Astrocyte of the spinal cord (primary cell): Measurements from ENCODE around the gene PDE7B.

ENCODE experiments used
- DNase-seq: peaks from one replicate; pipeline ENCODE4 v3.0.0; 2011; ENCODE audit warnings: low read depth, low spot score
- H3K4me3 ChIP-seq: 2 replicates; pipeline ENCODE4 v1.5.1; 2011; ENCODE audit warnings: low read depth, mild to moderate bottlenecking, low read length, moderate library complexity
- CTCF ChIP-seq: IDR thresholded peaks from 2 replicates; pipeline ENCODE4 v1.5.1; 2012; ENCODE audit warnings: low read depth, mild to moderate bottlenecking, low read length, inconsistent platforms
- in situ Hi-C: cut with HindIII; loops from 2 replicates; pipeline ENCODE4 v1.10.0; 2017; ENCODE audit warnings: low sequenced_read_pairs

PDE7B gene

DNA sequence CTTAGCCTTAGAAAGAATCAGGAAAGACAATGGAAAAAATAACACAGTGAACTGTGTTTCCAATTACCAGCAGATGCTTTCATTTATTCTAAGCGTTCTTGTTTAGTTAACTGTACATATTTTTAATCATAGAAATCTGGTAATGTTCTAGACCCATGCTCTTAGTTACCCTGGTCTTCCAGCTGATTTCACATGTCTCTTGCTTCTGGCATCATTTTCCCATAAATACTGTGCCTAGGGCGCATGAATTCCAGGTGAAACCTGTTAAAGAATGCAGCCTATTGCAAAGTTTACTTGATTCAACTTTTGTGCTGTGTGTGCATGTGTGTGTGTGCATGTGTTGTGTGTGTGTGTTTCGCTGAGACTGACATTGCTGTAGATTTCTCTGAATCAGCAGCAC, 178.6 kb downstream of the PDE7B start:
- in situ Hi-C loops: no loop called here
- TF ChIP-seq CTCF: no peak
- no peak for DNase-seq
- no peak overlapping the region for H3K4me3 ChIP-seq

DNA sequence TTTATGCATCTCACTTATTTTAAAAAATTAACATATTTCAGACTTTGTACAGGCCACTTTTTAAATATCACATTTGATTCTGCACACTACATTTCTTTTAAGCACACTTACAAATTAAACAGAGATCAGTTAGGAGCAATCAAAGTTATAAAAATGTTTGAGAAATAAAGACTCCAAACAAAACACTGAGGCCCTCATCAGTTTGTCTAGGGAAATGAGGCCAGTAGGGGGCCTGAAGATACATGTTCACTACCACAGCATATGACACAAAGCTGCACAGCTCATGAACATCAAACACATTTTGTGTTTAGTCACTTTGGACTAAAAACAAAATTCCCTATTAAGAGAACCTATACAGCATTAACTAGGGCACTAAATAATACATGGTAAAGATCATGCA, 180.5 kb downstream of the PDE7B start:
- in situ Hi-C loops: no loop called here
- DNase-seq: peak; percentile 69
- H3K4me3 ChIP-seq: no peak overlapping the region
- TF ChIP-seq CTCF: peak; percentile 73

DNA sequence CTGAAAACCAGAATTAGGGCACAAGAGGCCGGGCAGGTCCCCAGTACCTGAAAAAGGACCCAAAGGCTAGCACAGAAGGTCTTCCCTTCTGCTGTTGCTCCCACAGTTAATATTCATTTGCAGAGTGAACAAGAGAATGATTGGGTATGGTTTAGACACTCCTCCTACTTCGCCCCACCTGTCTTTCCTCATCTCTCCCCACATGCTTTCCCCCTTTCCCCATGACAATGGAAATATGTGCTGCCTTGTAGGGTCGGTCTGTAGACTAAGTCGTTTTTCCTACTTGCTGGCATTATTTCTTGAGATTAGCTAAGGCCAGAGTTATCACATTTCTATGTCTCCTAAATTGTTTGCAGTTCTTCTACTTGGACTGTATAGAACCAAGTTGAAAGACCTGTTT, 181.9 kb downstream of the PDE7B start:
- H3K4me3 ChIP-seq: no peak overlapping the region
- no peak for TF ChIP-seq CTCF
- in situ Hi-C loops: no loop called here
- no peak for DNase-seq

GRCh38 chr6:136034422-136034821, 182.9 kb downstream of the PDE7B start:
- in situ Hi-C loops: no loop called here
- DNase-seq: no peak
- no peak for TF ChIP-seq CTCF
- H3K4me3 ChIP-seq: no peak overlapping the region

DNA sequence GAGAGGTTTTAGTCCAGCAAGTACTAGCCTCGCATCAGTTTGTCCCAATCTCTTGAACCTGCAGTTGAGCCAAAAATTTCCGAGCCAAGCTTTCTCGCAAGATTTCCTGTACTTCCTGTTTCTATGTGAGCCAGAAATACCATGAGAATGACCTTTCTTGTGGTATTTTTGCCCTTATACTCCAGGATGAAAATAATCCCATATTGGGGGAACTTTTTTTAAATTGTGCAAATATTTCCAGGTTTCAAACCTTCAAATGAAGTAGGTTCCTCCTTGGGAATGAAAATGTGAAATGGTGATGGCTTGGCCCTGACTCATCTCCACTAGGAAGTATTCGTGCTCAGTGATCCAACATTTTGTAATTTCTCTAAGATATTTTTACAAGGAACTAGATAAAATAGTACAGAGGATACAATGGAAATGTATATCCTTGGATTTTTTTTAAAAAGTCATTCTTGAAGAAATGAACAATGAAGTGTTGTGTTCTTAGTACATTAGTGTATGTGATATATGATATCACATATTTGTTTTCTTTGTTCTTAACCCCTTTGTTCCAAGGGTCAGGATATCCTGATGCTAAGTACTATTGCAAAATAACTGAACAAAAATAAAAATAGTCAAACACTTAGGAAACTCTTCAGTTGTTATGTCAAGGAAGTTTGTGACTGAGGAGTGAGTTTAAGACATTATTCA, 184.0 kb downstream of the PDE7B start:
- no peak for TF ChIP-seq CTCF
- H3K4me3 ChIP-seq: no peak overlapping the region
- DNase-seq: peak; percentile 47
- in situ Hi-C loops: no loop called here

GRCh38 chr6:136036071-136036380, 184.5 kb downstream of the PDE7B start:
- in situ Hi-C loops: no loop called here
- DNase-seq: no peak
- no peak overlapping the region for H3K4me3 ChIP-seq
- TF ChIP-seq CTCF: no peak

DNA sequence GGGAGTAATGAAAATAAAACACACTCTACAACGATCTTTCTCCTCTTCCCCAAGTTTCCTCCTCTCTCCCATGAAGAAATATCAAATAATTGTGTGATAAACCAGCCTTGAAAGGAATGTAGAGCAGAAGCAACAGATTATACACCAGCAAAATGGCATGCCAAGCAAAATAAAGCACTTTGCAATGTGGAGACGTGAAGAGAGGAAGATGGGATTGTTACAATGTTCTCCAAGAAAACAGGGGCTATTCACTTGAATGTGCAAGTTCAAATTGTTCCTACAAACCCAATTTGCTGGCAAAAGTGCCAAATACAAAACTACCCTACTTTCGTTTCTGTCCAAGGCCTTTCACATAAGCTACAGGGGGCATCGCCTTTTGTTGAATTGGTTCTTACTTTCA, 185.1 kb downstream of the PDE7B start:
- DNase-seq: peak; percentile 32
- in situ Hi-C loops: no loop called here
- TF ChIP-seq CTCF: no peak
- H3K4me3 ChIP-seq: no peak overlapping the region
